ENCODE measurements around the gene TUBE1. TPM values are rescaled to one million over a fixed set of nuclear protein-coding genes. Genes with fewer than 3 reads are reported as not detected.

Gene TUBE1
- total RNA-seq, 1 experiment from 2014 or later: 30.8 TPM

DNA sequence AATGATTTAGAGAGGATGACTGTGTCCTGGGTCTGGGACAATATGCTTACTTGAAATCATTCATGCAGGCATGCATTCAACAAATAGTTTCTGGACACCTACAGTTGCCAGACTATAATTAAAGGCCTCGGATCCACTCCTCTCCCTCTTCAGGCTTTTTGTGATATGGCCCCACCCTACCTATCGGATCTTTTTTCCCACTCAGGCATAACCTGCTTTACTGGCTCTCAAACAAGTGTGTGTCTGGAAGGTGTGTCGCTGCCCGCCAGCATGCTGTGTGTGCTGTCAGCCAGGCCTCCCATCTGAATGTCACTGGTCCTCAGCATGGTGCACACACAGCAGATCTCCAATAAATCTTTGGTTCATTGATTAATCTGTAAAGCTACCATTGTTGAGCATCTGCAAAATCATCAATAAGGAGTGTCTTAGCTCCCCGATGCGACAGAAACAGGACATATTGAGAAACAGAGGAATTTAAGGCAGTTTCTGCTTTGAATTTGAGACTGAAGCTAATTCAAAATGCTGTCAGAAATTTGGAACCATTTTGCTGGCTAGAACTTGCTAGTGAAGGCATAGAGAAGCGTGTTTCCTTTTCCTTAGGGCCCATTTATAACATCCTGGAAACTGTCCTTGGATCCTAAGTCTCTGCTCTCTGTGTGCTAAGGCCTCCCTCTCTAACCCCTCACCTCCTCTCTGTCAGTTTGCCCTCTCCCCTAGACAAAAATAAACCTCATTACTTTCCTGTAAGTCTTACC, 56.9 kb downstream of the TUBE1 start:
- no TSS peak for BruUV-seq (replicated peaks)
- intact Hi-C loops (cut with micrococcal nuclease; ENCODE audit: unreplicated experiment): no loop called here
- no peak for TF ChIP-seq CTCF (IDR thresholded peaks at IDR 0.05; ENCODE audit: insufficient read depth in 1 of 2, low read depth in 1 of 2, low read length in 1 of 2, severe bottlenecking in 1 of 2, unreplicated experiment in 1 of 2)
- H3K4me3 Mint-ChIP-seq (ENCODE audit: unreplicated experiment): no peak overlapping the region
- H3K27ac Mint-ChIP-seq (ENCODE audit: unreplicated experiment): no peak overlapping the region
- H3K27me3 Mint-ChIP-seq (ENCODE audit: insufficient read depth, unreplicated experiment): peaks cover 4% of the 10 kb centered on the region
- no peaks in the 10 kb centered on the region for H3K9me3 Mint-ChIP-seq (ENCODE audit: unreplicated experiment)
- H3K36me3 ChIP-seq (ENCODE audit: control insufficient read depth, insufficient read depth, low read length): no peaks in the 10 kb centered on the region
- DNase-seq: no peak
- ChIA-PET CTCF (interaction anchor here (0.7 kb wide), 1 partner anchor 363 kb away, joined by 3 read pairs; no protein-coding TSS in a partner anchor), POLR2A (no interaction called here)
- H3K9me3 ChIP-seq: no peaks in the 10 kb centered on the region
- no peaks in the 10 kb centered on the region for H3K27me3 ChIP-seq (replicated peaks; ENCODE audit: control insufficient read depth, insufficient read depth, low read length)
- H3K36me3 Mint-ChIP-seq (ENCODE audit: insufficient read depth, unreplicated experiment): no peaks in the 10 kb centered on the region
- H3K4me3 ChIP-seq (ENCODE audit: low read depth, low read length): no peak overlapping the region
- no peaks in the 10 kb centered on the region for H3K4me1 ChIP-seq
- no peaks in the 10 kb centered on the region for H3K4me1 Mint-ChIP-seq (ENCODE audit: low read depth, unreplicated experiment)

- no peak overlapping the region for H3K4me3 Mint-ChIP-seq (ENCODE audit: unreplicated experiment)
- ChIA-PET CTCF (interaction anchor here (0.5 kb wide), 1 partner anchor 340 kb away, joined by 3 read pairs; no protein-coding TSS in a partner anchor), POLR2A (no interaction called here)
- H3K9me3 ChIP-seq: no peaks in the 10 kb centered on the region
- H3K4me1 ChIP-seq: no peaks in the 10 kb centered on the region
- no peaks in the 10 kb centered on the region for H3K4me1 Mint-ChIP-seq (ENCODE audit: low read depth, unreplicated experiment)
- no TSS peak for BruUV-seq (replicated peaks)
- no peaks in the 10 kb centered on the region for H3K36me3 ChIP-seq (ENCODE audit: control insufficient read depth, insufficient read depth, low read length)
- H3K27me3 ChIP-seq (replicated peaks; ENCODE audit: control insufficient read depth, insufficient read depth, low read length): no peaks in the 10 kb centered on the region
- H3K36me3 Mint-ChIP-seq (ENCODE audit: insufficient read depth, unreplicated experiment): no peaks in the 10 kb centered on the region
- H3K4me3 ChIP-seq (ENCODE audit: low read depth, low read length): no peak overlapping the region
- TF ChIP-seq CTCF (IDR thresholded peaks at IDR 0.05; ENCODE audit: insufficient read depth in 1 of 2, low read depth in 1 of 2, low read length in 1 of 2, severe bottlenecking in 1 of 2, unreplicated experiment in 1 of 2): peak; percentile 65 to 68
- peaks cover 7% of the 10 kb centered on the region for H3K9me3 Mint-ChIP-seq (ENCODE audit: unreplicated experiment)
- no peak overlapping the region for H3K27ac Mint-ChIP-seq (ENCODE audit: unreplicated experiment)
- intact Hi-C loops (cut with micrococcal nuclease; ENCODE audit: unreplicated experiment): loop anchor here (1.0 kb wide), 1 partner anchor 319 kb away; no protein-coding TSS in a partner anchor
- peak; percentile 59 to 68 for DNase-seq
- H3K27me3 Mint-ChIP-seq (ENCODE audit: insufficient read depth, unreplicated experiment): peaks cover 4% of the 10 kb centered on the region
These were observed 58.0 kb downstream of the TUBE1 start for GRCh38 chr6:112029045-112029822.

GRCh38 chr6:112027942-112028674, 59.2 kb downstream of the TUBE1 start:
- TF ChIP-seq CTCF (IDR thresholded peaks at IDR 0.05; ENCODE audit: insufficient read depth in 1 of 2, low read depth in 1 of 2, low read length in 1 of 2, severe bottlenecking in 1 of 2, unreplicated experiment in 1 of 2): no peak
- DNase-seq: no peak
- intact Hi-C loops (cut with micrococcal nuclease; ENCODE audit: unreplicated experiment): no loop called here
- BruUV-seq (replicated peaks): no TSS peak
- H3K9me3 ChIP-seq: no peaks in the 10 kb centered on the region
- Mint-ChIP-seq H3K9me3 (ENCODE audit: unreplicated experiment) (peaks cover 17% of the 10 kb centered on the region), H3K4me3 (ENCODE audit: unreplicated experiment) (no peak overlapping the region), H3K36me3 (ENCODE audit: insufficient read depth, unreplicated experiment) (no peaks in the 10 kb centered on the region), H3K4me1 (ENCODE audit: low read depth, unreplicated experiment) (no peaks in the 10 kb centered on the region), H3K27ac (ENCODE audit: unreplicated experiment) (no peak overlapping the region), H3K27me3 (ENCODE audit: insufficient read depth, unreplicated experiment) (no peaks in the 10 kb centered on the region)
- no peaks in the 10 kb centered on the region for H3K36me3 ChIP-seq (ENCODE audit: control insufficient read depth, insufficient read depth, low read length)
- no peak overlapping the region for H3K4me3 ChIP-seq (ENCODE audit: low read depth, low read length)
- POLR2A ChIA-PET: no interaction called here
- no peaks in the 10 kb centered on the region for H3K4me1 ChIP-seq
- CTCF ChIA-PET: interaction anchor here (1.1 kb wide), 1 partner anchor 18 kb away, joined by 3 read pairs; no protein-coding TSS in a partner anchor
- no peaks in the 10 kb centered on the region for H3K27me3 ChIP-seq (replicated peaks; ENCODE audit: control insufficient read depth, insufficient read depth, low read length)

Measured in Caco-2 (cell line).